ENCODE results near the gene DMRT1. TPM values are rescaled to one million over a fixed set of nuclear protein-coding genes. Genes with fewer than 3 reads are reported as not detected.

DMRT1 gene
- total and polyA plus RNA-seq, 7 donors, result not detected

- Histone ChIP-seq H3K36me3 (ENCODE audit: insufficient read depth in 1 of 2, low read depth in 1 of 2) (no peaks in the 10 kb centered on the region), H3K9me3 (no peaks in the 10 kb centered on the region), H3K4me1 (no peaks in the 10 kb centered on the region), H3K27me3 (ENCODE audit: insufficient read depth in 3 of 3, low read length in 2 of 3) (no peaks in the 10 kb centered on the region), H3K4me3 (no peak overlapping the region), H3K27ac (no peak overlapping the region)
- intact Hi-C loops (cut with DNase I), result loop anchor here in 1 of 2 donors (1.0 to 10.0 kb wide), 2 partner anchors 12 to 640 kb away; no protein-coding TSS in a partner anchor
- WGBS, 3 donors, result 85 to 89% (median 85%) methylated on average over 2 of the region's 2 CpGs
- DNase-seq, result no peak
- TF ChIP-seq CTCF (IDR thresholded peaks at IDR 0.05), result no peak
- no peak for ATAC-seq
Measured at GRCh38 chr9:1014640-1015039, 173.1 kb downstream of the DMRT1 start.

GRCh38 chr9:1018121-1018520 is 176.6 kb downstream of the DMRT1 start:
- Histone ChIP-seq H3K27me3 (ENCODE audit: insufficient read depth in 3 of 3, low read length in 2 of 3) (peaks cover 0 to 3% (median 0%) of the 10 kb centered on the region in 3 donors), H3K27ac (no peak overlapping the region), H3K4me1 (no peaks in the 10 kb centered on the region), H3K36me3 (ENCODE audit: insufficient read depth in 1 of 2, low read depth in 1 of 2) (no peaks in the 10 kb centered on the region), H3K4me3 (no peak overlapping the region), H3K9me3 (no peaks in the 10 kb centered on the region)
- peak; percentile 13 for TF ChIP-seq CTCF (IDR thresholded peaks at IDR 0.05)
- 12 to 19% (median 15%) methylated on average over 10 of the region's 10 CpGs for WGBS, 3 donors
- ATAC-seq (peak in 1 of 4 donors; percentile 65), DNase-seq (peak in 1 of 2 donors; percentile 34)
- intact Hi-C loops (cut with DNase I), result loop anchor here in 1 of 2 donors (10.0 kb wide), 1 partner anchor 643 kb away; no protein-coding TSS in a partner anchor

Other genes with a start within 250 kb of the DMRT1 start
- under 1 TPM in 3 of 4 donors, not detected in 1; 0.17 to 0.44 (median 0.27) TPM for gene DMRT3, start 135.0 kb downstream of the DMRT1 start, total RNA-seq
- under 1 TPM; 0.03 to 0.07 (median 0.07) TPM for gene DMRT3, start 135.0 kb downstream of the DMRT1 start, polyA plus RNA-seq
- 1 to 10 TPM in 2 of 4 donors, under 1 TPM in 2; 0.43 to 3.9 (median 1.2) TPM for gene DMRT2, start 208.7 kb downstream of the DMRT1 start, total RNA-seq
- gene DMRT2, start 208.7 kb downstream of the DMRT1 start, polyA plus RNA-seq, result 1 to 10 TPM; 1.5 to 6.8 (median 2.7) TPM

Data from psoas muscle (tissue), 8 donors.